ENCODE measurements around the gene APCDD1L. TPM values are rescaled to one million over a fixed set of nuclear protein-coding genes. Genes with fewer than 3 reads are reported as not detected.

The APCDD1L gene
- total RNA-seq, 1 experiment from 2014 or later, result 2.4 TPM

DNA sequence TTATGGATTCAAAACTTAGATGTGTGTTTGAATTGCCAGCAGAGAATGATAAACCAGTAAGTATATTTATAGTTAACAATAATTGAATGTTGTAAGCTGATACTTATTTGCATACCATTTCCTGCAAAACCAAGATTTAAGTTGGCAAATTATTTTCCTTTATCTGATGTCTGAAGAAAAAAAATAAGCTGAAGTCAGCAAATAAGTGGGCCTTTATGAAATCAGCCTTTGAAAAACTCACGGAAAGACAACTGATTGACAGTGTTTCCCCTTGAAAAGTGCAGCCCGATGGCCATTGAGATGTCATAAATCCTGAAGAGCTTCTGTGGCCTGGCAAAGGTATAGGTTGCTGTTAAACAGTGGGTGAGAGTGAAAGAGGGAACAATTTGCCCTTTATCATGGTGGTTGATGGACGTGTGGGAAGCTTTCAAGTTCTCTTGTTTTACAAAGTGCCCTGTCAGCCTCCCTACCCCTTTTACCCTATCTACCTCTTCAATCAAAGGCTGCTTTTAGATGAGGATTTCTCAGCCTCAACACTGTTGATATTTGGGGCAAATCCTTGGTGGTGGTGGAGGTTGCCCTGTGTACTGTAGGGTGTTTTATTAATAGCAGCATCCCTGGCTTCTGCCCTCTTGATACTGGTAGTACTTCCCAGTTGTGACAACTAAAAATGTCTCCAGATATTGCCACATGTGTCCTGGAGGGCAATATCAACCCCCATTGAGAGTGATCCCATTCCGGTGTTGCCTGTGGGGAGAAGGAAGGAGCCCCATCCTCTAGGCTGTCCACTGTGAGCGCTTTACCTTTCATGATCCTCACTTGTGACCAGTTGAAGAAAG lies 76.0 kb downstream of the APCDD1L start:
- Mint-ChIP-seq H3K27me3 (ENCODE audit: low read depth) (no peaks in the 10 kb centered on the region), H3K4me3 (no peak overlapping the region), H3K9me3 (no peaks in the 10 kb centered on the region), H3K4me1 (peaks cover 65% of the 10 kb centered on the region), H3K36me3 (peaks cover 22% of the 10 kb centered on the region), H3K27ac (peak overlapping the region; percentile 82)
- ChIA-PET CTCF (interaction anchor here (1.5 to 1.8 kb wide), 2 partner anchors 9 to 10 kb away, joined by 5 to 7 read pairs; no protein-coding TSS in a partner anchor), POLR2A (interaction anchor here (1.2 kb wide), 1 partner anchor 50 kb away, joined by 4 read pairs; the partner anchor contains the start of gene VAPB)
- DNase-seq (ENCODE audit: low spot score) (no peak), ATAC-seq (peak; percentile 47; the same call in 1 of the 2 replicates)
- no peak for TF ChIP-seq MXD4 (CRISPR knock-in tag; IDR thresholded peaks at IDR 0.05; ENCODE audit: borderline replicate concordance)
- TF ChIP-seq, protein P1, sequence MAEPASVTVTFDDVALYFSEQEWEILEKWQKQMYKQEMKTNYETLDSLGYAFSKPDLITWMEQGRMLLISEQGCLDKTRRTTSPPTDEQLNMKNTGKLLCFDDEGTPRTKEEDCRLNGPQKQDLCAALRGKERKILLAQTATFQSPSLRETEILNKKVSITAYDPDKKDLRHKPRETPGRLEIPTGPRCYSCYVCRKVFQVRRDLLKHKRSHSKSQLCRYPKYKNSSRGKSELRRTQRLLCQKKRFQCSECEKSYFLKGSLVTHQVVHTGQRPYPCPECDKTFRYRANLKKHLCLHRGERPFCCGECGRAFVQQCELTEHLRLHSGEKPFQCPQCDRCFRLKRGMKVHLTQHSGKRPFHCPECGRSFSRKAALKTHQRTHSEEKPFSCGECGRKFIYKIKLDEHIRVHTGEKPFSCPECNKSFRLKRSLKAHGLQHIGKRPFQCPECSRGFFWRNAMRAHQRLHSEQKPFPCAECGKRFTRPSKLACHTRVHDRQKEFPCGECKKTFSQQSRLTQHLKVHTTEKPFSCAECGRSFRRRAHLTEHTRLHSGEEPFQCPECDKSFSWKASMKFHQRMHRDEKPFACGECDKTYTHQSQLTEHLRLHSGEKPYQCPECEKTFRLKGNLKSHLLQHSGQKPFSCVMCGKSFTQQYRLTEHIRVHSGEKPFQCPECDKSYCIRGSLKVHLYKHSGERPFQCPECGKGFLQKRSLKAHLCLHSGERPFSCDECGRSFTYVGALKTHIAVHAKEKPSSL (CRISPR knock-in tag; conservative IDR thresholded peaks at IDR 0.05), result no peak
- no peak for TF ChIP-seq ZNF317 (CRISPR knock-in tag; IDR thresholded peaks at IDR 0.05; ENCODE audit: borderline replicate concordance, low read depth)
- TF ChIP-seq, protein P2, sequence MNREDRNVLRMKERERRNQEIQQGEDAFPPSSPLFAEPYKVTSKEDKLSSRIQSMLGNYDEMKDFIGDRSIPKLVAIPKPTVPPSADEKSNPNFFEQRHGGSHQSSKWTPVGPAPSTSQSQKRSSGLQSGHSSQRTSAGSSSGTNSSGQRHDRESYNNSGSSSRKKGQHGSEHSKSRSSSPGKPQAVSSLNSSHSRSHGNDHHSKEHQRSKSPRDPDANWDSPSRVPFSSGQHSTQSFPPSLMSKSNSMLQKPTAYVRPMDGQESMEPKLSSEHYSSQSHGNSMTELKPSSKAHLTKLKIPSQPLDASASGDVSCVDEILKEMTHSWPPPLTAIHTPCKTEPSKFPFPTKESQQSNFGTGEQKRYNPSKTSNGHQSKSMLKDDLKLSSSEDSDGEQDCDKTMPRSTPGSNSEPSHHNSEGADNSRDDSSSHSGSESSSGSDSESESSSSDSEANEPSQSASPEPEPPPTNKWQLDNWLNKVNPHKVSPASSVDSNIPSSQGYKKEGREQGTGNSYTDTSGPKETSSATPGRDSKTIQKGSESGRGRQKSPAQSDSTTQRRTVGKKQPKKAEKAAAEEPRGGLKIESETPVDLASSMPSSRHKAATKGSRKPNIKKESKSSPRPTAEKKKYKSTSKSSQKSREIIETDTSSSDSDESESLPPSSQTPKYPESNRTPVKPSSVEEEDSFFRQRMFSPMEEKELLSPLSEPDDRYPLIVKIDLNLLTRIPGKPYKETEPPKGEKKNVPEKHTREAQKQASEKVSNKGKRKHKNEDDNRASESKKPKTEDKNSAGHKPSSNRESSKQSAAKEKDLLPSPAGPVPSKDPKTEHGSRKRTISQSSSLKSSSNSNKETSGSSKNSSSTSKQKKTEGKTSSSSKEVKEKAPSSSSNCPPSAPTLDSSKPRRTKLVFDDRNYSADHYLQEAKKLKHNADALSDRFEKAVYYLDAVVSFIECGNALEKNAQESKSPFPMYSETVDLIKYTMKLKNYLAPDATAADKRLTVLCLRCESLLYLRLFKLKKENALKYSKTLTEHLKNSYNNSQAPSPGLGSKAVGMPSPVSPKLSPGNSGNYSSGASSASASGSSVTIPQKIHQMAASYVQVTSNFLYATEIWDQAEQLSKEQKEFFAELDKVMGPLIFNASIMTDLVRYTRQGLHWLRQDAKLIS (CRISPR knock-in tag; IDR thresholded peaks at IDR 0.05; ENCODE audit: borderline replicate concordance), result no peak
- TF ChIP-seq CBFB (CRISPR knock-in tag; IDR thresholded peaks at IDR 0.05; ENCODE audit: low read depth), result no peak
- TF ChIP-seq ZNF138 (CRISPR knock-in tag; conservative IDR thresholded peaks at IDR 0.05), result no peak
- no peak for TF ChIP-seq ZNF671 (CRISPR knock-in tag; IDR thresholded peaks at IDR 0.05)
- TF ChIP-seq GTF2I (CRISPR knock-in tag; conservative IDR thresholded peaks at IDR 0.05), result no peak

DNA sequence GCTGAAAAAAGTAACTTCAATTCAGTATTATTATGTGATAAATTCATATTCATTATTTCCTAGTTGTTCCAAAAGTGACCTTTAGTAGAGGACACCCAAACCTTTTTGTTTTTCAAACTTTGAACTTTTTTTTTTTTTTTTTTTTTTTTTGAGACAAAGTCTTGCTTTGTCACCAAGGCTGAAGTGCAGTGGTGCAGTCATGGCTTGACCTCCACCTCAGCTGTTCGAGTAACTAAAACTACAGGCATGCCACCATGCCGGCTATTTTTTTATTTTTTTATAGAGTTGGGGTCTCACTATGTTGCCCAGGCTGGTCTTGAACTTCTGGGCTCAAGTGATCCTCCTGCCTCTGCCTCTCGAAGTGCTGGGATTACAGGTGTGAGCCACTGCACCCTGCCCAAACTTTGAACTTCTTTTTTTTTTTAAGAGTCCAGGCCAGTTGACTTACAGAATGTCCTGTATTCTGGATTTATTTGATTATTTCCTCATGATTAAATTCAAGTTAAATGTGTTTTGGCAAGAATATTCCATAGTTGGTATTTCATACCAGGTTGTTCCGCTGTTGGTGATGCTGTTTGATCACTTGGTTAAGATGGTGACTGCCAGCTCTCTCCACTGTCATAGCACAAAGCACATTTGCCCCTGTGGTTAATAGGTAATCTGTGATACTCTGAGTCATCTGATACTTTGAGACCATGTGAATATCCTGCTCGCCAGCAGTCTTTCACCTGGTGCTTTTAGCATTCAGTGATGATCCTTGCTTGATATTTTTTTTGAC lies 78.1 kb downstream of the APCDD1L start:
- H3K9me3 Mint-ChIP-seq, result no peaks in the 10 kb centered on the region
- H3K36me3 Mint-ChIP-seq, result peaks cover 17% of the 10 kb centered on the region
- H3K4me1 Mint-ChIP-seq, result peaks cover 77% of the 10 kb centered on the region
- DNase-seq (ENCODE audit: low spot score), result no peak
- H3K27ac Mint-ChIP-seq, result no peak overlapping the region; the same call in 1 of the 2 replicates
- no peak overlapping the region for H3K4me3 Mint-ChIP-seq
- CTCF ChIA-PET, result interaction anchor here (0.7 kb wide), 1 partner anchor 9 kb away, joined by 3 read pairs; no protein-coding TSS in a partner anchor
- no peaks in the 10 kb centered on the region for H3K27me3 Mint-ChIP-seq (ENCODE audit: low read depth)
- no peak for ATAC-seq
- TF ChIP-seq ZNF263 (CRISPR knock-in tag; IDR thresholded peaks at IDR 0.05; ENCODE audit: low read depth) (no peak), ETV6 (CRISPR knock-in tag; IDR thresholded peaks at IDR 0.05) (no peak), ZNF396 (CRISPR knock-in tag; IDR thresholded peaks at IDR 0.05; ENCODE audit: borderline replicate concordance) (no peak), TP53 (CRISPR knock-in tag; IDR thresholded peaks at IDR 0.05) (no peak), SOX15 (CRISPR knock-in tag; IDR thresholded peaks at IDR 0.05) (no peak), ZNF317 (CRISPR knock-in tag; IDR thresholded peaks at IDR 0.05; ENCODE audit: borderline replicate concordance, low read depth) (no peak), ZNF671 (CRISPR knock-in tag; IDR thresholded peaks at IDR 0.05) (no peak), ZNF416 (CRISPR knock-in tag; IDR thresholded peaks at IDR 0.05) (no peak), GTF2I (CRISPR knock-in tag; conservative IDR thresholded peaks at IDR 0.05) (no peak)
- TF ChIP-seq, protein P3, sequence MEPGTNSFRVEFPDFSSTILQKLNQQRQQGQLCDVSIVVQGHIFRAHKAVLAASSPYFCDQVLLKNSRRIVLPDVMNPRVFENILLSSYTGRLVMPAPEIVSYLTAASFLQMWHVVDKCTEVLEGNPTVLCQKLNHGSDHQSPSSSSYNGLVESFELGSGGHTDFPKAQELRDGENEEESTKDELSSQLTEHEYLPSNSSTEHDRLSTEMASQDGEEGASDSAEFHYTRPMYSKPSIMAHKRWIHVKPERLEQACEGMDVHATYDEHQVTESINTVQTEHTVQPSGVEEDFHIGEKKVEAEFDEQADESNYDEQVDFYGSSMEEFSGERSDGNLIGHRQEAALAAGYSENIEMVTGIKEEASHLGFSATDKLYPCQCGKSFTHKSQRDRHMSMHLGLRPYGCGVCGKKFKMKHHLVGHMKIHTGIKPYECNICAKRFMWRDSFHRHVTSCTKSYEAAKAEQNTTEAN (CRISPR knock-in tag; IDR thresholded peaks at IDR 0.05), result no peak
- TF ChIP-seq, protein P4, sequence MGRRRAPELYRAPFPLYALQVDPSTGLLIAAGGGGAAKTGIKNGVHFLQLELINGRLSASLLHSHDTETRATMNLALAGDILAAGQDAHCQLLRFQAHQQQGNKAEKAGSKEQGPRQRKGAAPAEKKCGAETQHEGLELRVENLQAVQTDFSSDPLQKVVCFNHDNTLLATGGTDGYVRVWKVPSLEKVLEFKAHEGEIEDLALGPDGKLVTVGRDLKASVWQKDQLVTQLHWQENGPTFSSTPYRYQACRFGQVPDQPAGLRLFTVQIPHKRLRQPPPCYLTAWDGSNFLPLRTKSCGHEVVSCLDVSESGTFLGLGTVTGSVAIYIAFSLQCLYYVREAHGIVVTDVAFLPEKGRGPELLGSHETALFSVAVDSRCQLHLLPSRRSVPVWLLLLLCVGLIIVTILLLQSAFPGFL (CRISPR knock-in tag; IDR thresholded peaks at IDR 0.05; ENCODE audit: borderline replicate concordance), result no peak
- TF ChIP-seq, protein P5, sequence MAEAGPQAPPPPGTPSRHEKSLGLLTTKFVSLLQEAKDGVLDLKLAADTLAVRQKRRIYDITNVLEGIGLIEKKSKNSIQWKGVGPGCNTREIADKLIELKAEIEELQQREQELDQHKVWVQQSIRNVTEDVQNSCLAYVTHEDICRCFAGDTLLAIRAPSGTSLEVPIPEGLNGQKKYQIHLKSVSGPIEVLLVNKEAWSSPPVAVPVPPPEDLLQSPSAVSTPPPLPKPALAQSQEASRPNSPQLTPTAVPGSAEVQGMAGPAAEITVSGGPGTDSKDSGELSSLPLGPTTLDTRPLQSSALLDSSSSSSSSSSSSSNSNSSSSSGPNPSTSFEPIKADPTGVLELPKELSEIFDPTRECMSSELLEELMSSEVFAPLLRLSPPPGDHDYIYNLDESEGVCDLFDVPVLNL (CRISPR knock-in tag; IDR thresholded peaks at IDR 0.05; ENCODE audit: borderline replicate concordance, low read depth), result no peak
- POLR2A ChIA-PET, result no interaction called here
